ENCODE data around the gene XPNPEP1. TPM values are rescaled to one million over a fixed set of nuclear protein-coding genes. Genes with fewer than 3 reads are reported as not detected.

XPNPEP1 gene
- total and polyA plus RNA-seq, 2 of the 4 experiments (the other 2 are of a cell fraction), result 164 to 311 TPM

DNA sequence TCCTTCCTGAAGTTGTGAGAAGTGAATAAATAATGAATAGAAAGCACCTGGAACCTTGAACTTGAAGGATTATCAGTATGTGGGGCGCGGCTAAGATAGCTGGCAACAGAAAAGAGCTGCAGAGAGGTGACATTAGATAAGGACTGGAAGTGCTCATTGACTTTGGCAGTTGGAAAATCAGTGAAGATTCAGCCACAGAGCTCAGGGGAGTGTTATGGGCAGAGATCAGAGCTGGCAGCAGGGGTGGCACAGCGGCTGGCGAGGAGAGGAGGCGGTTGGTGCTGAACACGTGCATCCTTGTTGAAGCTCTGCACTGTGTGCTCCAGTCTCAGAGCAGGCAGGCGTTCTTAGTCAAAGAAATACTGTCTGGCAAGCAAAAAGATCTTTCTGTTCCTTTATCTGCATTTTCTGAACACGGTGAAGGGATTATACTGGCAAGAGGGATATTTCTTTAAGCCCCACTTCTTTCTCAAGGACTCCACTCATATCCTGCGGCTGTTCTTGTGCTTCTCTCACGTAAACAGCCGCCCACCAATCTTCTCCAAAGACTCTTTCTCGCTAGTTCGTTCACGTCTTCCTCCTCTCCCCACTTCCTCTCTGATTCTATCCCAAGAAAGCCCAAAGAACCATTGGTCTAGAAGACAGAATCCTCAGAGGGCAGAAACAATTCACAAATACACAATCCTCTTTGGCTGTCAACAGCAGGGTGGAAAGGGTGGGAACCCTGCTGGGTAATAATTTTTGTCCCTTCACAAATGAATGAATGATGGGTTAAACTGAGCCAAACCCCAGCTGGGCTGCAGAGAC lies 45.8 kb upstream of the XPNPEP1 start:
- H3K4ac ChIP-seq (ENCODE audit: low read depth, low read length), result peak overlapping the region; percentile 72
- dilution Hi-C loops (cut with HindIII; ENCODE audit: low sequenced_read_pairs, unreplicated experiment), result no loop called here
- in situ Hi-C loops (cut with MboI; ENCODE audit: low sequenced_read_pairs), result no loop called here
- H4K91ac ChIP-seq (ENCODE audit: insufficient read depth, low read depth, low read length), result peak overlapping the region; percentile 71
- no peaks in the 10 kb centered on the region for H3K9me3 ChIP-seq (ENCODE audit: control insufficient read depth, insufficient read depth, low read length)
- H2BK120ac ChIP-seq (ENCODE audit: low read depth, low read length), result peak overlapping the region; percentile 82
- CTCF ChIA-PET, result interaction anchor here (1.4 kb wide), 1 partner anchor 85 kb away, joined by 8 read pairs; no protein-coding TSS in a partner anchor
- H3K27me3 ChIP-seq (ENCODE audit: control insufficient read depth, insufficient read depth, low read length), result no peaks in the 10 kb centered on the region
- TF ChIP-seq FOS (IDR thresholded peaks at IDR 0.05; ENCODE audit: low read depth, low read length) (no peak), RCOR1 (IDR thresholded peaks at IDR 0.05; ENCODE audit: insufficient replicate concordance, low read length) (no peak), NFE2L2 (IDR thresholded peaks at IDR 0.05; ENCODE audit: low read depth, low read length) (no peak), CHD1 (IDR thresholded peaks at IDR 0.05; ENCODE audit: low read depth, low read length) (no peak), BHLHE40 (IDR thresholded peaks at IDR 0.05; ENCODE audit: low read depth, low read length) (no peak), CEBPB (IDR thresholded peaks at IDR 0.05; ENCODE audit: low read depth, low read length) (no peak)
- TF ChIP-seq, protein P1, sequence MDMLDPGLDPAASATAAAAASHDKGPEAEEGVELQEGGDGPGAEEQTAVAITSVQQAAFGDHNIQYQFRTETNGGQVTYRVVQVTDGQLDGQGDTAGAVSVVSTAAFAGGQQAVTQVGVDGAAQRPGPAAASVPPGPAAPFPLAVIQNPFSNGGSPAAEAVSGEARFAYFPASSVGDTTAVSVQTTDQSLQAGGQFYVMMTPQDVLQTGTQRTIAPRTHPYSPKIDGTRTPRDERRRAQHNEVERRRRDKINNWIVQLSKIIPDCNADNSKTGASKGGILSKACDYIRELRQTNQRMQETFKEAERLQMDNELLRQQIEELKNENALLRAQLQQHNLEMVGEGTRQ (IDR thresholded peaks at IDR 0.05; ENCODE audit: low read depth, low read length), result no peak
- TF ChIP-seq, protein P2, sequence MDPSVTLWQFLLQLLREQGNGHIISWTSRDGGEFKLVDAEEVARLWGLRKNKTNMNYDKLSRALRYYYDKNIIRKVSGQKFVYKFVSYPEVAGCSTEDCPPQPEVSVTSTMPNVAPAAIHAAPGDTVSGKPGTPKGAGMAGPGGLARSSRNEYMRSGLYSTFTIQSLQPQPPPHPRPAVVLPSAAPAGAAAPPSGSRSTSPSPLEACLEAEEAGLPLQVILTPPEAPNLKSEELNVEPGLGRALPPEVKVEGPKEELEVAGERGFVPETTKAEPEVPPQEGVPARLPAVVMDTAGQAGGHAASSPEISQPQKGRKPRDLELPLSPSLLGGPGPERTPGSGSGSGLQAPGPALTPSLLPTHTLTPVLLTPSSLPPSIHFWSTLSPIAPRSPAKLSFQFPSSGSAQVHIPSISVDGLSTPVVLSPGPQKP (IDR thresholded peaks at IDR 0.05; ENCODE audit: borderline replicate concordance, low read depth, low read length), result no peak
- peaks cover 0 to 2% of the 10 kb centered on the region in 2 experiments; a peak in 1 of 4 replicates for H3K79me1 ChIP-seq (ENCODE audit: low read depth in 1 of 2, low read length in 2 of 2)
- H2BK5ac ChIP-seq (ENCODE audit: low read depth, low read length, poor library complexity, severe bottlenecking), result no peak overlapping the region
- no peak overlapping the region for H3K9ac ChIP-seq (ENCODE audit: low read depth, low read length)
- intact Hi-C loops (cut with micrococcal nuclease), result loop anchor here (5.0 kb wide), 1 partner anchor 82 kb away; no protein-coding TSS in a partner anchor
- peaks cover 4% of the 10 kb centered on the region for H4K20me1 ChIP-seq (ENCODE audit: insufficient read depth, low read length)
- POLR2A ChIA-PET (ENCODE audit: unreplicated experiment), result interaction anchor here (0.6 kb wide), 1 partner anchor 37 kb away, joined by 3 read pairs; no protein-coding TSS in a partner anchor
- H3K18ac ChIP-seq (ENCODE audit: low read depth, low read length), result peak overlapping the region; percentile 5; the same call in 1 of the 2 replicates
- peak overlapping the region; percentile 26; the same call in 1 of the 2 replicates for H3K56ac ChIP-seq (ENCODE audit: extremely low read depth, insufficient read depth, low read length)
- H3K23ac ChIP-seq (ENCODE audit: low read depth, low read length), result peak overlapping the region; percentile 71; the same call in 1 of the 2 replicates
- H3K4me3 ChIP-seq (ENCODE audit: insufficient read depth, low read depth, low read length), result no peak overlapping the region
- peak overlapping the region; percentile 54 for H3K14ac ChIP-seq (replicated peaks; ENCODE audit: low read depth, low read length)
- 0 out of 2 replicates have a peak, but pooled peaks cover 9% of the 10 kb centered on the region for H3K9me1 ChIP-seq (ENCODE audit: insufficient read depth, low read length)
- ATAC-seq (ENCODE audit: low read depth), result no peak
- WGBS, 2 experiments (ENCODE audit: extremely low coverage in 2 of 2, insufficient read length in 1 of 2), result 97% methylated on average over 5 of the region's 14 CpGs; no CpG with 5 or more reads in 1 of the 2 experiments
- H3K4me2 ChIP-seq (ENCODE audit: low read depth, low read length), result no peak overlapping the region
- peak overlapping the region; percentile 40 for H2AFZ ChIP-seq (replicated peaks; ENCODE audit: low read length, poor library complexity)
- peak overlapping the region; percentile 85 for H2BK20ac ChIP-seq (ENCODE audit: low read depth, low read length)
- peak overlapping the region; percentile 39 to 52; a peak in 2 of 4 replicates for H4K8ac ChIP-seq (ENCODE audit: low read depth in 2 of 2, low read length in 2 of 2)
- BruUV-seq (replicated peaks), result no TSS peak
- no peaks in the 10 kb centered on the region for H3K36me3 ChIP-seq (ENCODE audit: control insufficient read depth, insufficient read depth, low read length)
- peaks cover 21% of the 10 kb centered on the region for H3K4me1 ChIP-seq (ENCODE audit: control insufficient read depth, insufficient read depth, low read length)
- peak overlapping the region; percentile 62; the same call in 1 of the 3 replicates for H2BK15ac ChIP-seq (ENCODE audit: low read depth, low read length)
- H3K27ac ChIP-seq (ENCODE audit: insufficient read depth, low read length), result peak overlapping the region; percentile 10
- H4K5ac ChIP-seq (ENCODE audit: low read depth, low read length), result peak overlapping the region; percentile 26
- H2AK9ac ChIP-seq (replicated peaks; ENCODE audit: low read depth, low read length, poor library complexity), result no peak overlapping the region
- H2AK5ac ChIP-seq (ENCODE audit: low read depth, low read length), result peak overlapping the region; percentile 79
- DNase-seq, result no peak

Measured in IMR-90 (cell line).